ENCODE measurements around the gene ADAMTS3.

ADAMTS3 gene

GRCh38 chr4:72290737-72291136, 278.3 kb downstream of the ADAMTS3 start:
- no peak for DNase-seq (ENCODE audit: low read depth)

- no peak for DNase-seq (ENCODE audit: low read depth)
Observed at GRCh38 chr4:72286910-72287309, 282.1 kb downstream of the ADAMTS3 start.

GRCh38 chr4:72286185-72286584, 282.8 kb downstream of the ADAMTS3 start:
- peak; percentile 10 for DNase-seq (ENCODE audit: low read depth)

- DNase-seq (ENCODE audit: low read depth), result no peak
Observed at GRCh38 chr4:72283357-72283756, 285.7 kb downstream of the ADAMTS3 start.

GRCh38 chr4:72280252-72280651, 288.8 kb downstream of the ADAMTS3 start:
- no peak for DNase-seq (ENCODE audit: low read depth)

- DNase-seq (ENCODE audit: low read depth), result no peak
Observed at GRCh38 chr4:72275381-72275780, 293.6 kb downstream of the ADAMTS3 start.

GRCh38 chr4:72274251-72274650, 294.8 kb downstream of the ADAMTS3 start:
- no peak for DNase-seq (ENCODE audit: low read depth)

GRCh38 chr4:72255269-72255668, 313.8 kb downstream of the ADAMTS3 start:
- no peak for DNase-seq (ENCODE audit: low read depth)

GRCh38 chr4:72243641-72244040, 325.4 kb downstream of the ADAMTS3 start:
- no peak for DNase-seq (ENCODE audit: low read depth)

- no peak for DNase-seq (ENCODE audit: low read depth)
Observed at GRCh38 chr4:72239487-72240116, 329.4 kb downstream of the ADAMTS3 start.

Measured in EH (cell line).